Measurements from ENCODE around the gene ECI1. TPM values are rescaled to one million over a fixed set of nuclear protein-coding genes. Genes with fewer than 3 reads are reported as not detected.

The ECI1 gene
- total RNA-seq, 1 experiment from 2014 or later, result 140 TPM

DNA sequence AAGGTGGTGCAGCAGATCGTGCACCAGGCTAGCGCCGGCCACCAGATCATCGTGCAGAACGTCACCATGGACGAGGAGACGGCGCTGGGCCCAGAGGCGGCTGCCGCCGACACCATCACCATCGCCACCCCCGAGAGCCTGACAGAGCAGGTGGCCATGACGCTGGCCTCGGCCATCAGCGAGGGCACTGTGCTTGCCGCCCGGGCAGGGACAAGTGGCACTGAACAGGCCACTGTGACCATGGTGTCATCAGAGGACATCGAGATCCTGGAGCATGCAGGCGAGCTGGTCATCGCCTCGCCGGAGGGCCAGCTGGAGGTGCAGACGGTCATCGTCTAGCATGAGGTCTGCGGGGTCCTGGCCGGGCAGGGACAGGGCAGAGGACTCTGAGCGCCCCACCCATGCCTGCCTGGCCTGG, 16.1 kb downstream of the ECI1 start:
- peaks cover 3% of the 10 kb centered on the region in 2 experiments; a peak in 1 of 4 replicates for H3K36me3 ChIP-seq (ENCODE audit: control insufficient read depth in 1 of 2, insufficient read depth in 2 of 2, low read length in 2 of 2)
- no peak overlapping the region for H3K9ac ChIP-seq (ENCODE audit: low read length)
- intact Hi-C loops (cut with micrococcal nuclease), result no loop called here
- no peak overlapping the region for H3K4me2 ChIP-seq (ENCODE audit: low read length)
- H3K27me3 ChIP-seq (ENCODE audit: insufficient read depth, low read length), result no peaks in the 10 kb centered on the region
- RAD21 ChIA-PET (ENCODE audit: low non-redundant PET in 1 of 2, low total read pairs in 2 of 2, uncharacterized antibody in 2 of 2, unreplicated experiment in 2 of 2), result no interaction called here
- POLR2A ChIA-PET, result interaction anchor here (1.2 kb wide), 1 partner anchor 16 kb away, joined by 3 read pairs; the partner anchor contains the start of gene ECI1
- no peak overlapping the region; the same call in 1 of the 2 replicates for H3K27ac ChIP-seq (ENCODE audit: low read depth, low read length)
- no peaks in the 10 kb centered on the region for H3K79me2 ChIP-seq (ENCODE audit: insufficient read depth, low read length)
- CTCF ChIA-PET, result no interaction called here
- no peaks in the 10 kb centered on the region for H3K9me3 ChIP-seq (ENCODE audit: control insufficient read depth in 1 of 2, insufficient read depth in 1 of 2, low read depth in 1 of 2, low read length in 2 of 2)
- H3K9me2 ChIP-seq (ENCODE audit: insufficient read depth), result no peaks in the 10 kb centered on the region
- H4K20me1 ChIP-seq (ENCODE audit: insufficient read depth), result no peaks in the 10 kb centered on the region
- ATAC-seq (no peak), DNase-seq (ENCODE audit: low read depth, low spot score) (no peak)
- TF ChIP-seq SRF (IDR thresholded peaks at IDR 0.05; ENCODE audit: low read depth), result no peak
- no TSS peak for BruUV-seq (replicated peaks)
- H2AFZ ChIP-seq (ENCODE audit: low read depth, low read length, poor library complexity, severe bottlenecking), result no peak overlapping the region
- H3K4me1 ChIP-seq (ENCODE audit: control insufficient read depth in 1 of 2, insufficient read depth in 2 of 2, low read length in 2 of 2), result peaks cover 0 to 14% of the 10 kb centered on the region in 2 experiments; a peak in 2 of 4 replicates
- no peak overlapping the region for H3K4me3 ChIP-seq (replicated peaks in 1 of 2; ENCODE audit: low read depth in 1 of 2, low read length in 2 of 2)

DNA sequence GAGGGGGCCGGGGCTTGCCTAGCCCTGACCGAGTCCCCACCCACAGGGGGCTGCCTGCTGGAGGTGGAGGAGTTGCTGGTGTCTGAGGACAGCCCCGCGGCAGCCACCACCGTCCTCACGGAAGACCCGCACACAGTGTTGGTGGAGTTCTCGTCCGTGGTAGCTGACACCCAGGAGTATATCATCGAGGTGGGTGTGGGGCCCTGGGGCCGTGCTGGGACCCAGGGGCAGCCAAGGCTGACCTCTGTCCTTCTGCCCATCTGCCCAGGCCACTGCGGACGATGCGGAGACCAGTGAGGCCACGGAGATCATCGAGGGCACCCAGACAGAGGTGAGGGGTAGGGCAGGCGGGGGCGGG, 16.6 kb downstream of the ECI1 start:
- TF ChIP-seq, protein P1, sequence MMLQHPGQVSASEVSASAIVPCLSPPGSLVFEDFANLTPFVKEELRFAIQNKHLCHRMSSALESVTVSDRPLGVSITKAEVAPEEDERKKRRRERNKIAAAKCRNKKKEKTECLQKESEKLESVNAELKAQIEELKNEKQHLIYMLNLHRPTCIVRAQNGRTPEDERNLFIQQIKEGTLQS (IDR thresholded peaks at IDR 0.05), result no peak
- TF ChIP-seq JUND (IDR thresholded peaks at IDR 0.05), result no peak
- TF ChIP-seq ELF1 (IDR thresholded peaks at IDR 0.05; ENCODE audit: borderline replicate concordance, low read depth), result no peak
- no peak for TF ChIP-seq POLR2A (IDR thresholded peaks at IDR 0.05; ENCODE audit: borderline replicate concordance, extremely low read depth, insufficient read depth, insufficient read length)
- no peak for TF ChIP-seq SRF (IDR thresholded peaks at IDR 0.05; ENCODE audit: low read depth)
- TF ChIP-seq EZH2phosphoT487 (IDR thresholded peaks at IDR 0.05; ENCODE audit: borderline replicate concordance), result no peak
- TF ChIP-seq RAD21 (IDR thresholded peaks at IDR 0.05; ENCODE audit: low read depth), result no peak
- no peak for TF ChIP-seq SP1 (IDR thresholded peaks at IDR 0.05; ENCODE audit: low read depth)
- no peak for TF ChIP-seq TCF7L2 (IDR thresholded peaks at IDR 0.05; ENCODE audit: borderline replicate concordance, extremely low read depth, insufficient read depth, insufficient read length)
- TF ChIP-seq, protein P2, sequence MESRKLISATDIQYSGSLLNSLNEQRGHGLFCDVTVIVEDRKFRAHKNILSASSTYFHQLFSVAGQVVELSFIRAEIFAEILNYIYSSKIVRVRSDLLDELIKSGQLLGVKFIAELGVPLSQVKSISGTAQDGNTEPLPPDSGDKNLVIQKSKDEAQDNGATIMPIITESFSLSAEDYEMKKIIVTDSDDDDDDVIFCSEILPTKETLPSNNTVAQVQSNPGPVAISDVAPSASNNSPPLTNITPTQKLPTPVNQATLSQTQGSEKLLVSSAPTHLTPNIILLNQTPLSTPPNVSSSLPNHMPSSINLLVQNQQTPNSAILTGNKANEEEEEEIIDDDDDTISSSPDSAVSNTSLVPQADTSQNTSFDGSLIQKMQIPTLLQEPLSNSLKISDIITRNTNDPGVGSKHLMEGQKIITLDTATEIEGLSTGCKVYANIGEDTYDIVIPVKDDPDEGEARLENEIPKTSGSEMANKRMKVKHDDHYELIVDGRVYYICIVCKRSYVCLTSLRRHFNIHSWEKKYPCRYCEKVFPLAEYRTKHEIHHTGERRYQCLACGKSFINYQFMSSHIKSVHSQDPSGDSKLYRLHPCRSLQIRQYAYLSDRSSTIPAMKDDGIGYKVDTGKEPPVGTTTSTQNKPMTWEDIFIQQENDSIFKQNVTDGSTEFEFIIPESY (IDR thresholded peaks at IDR 0.05; ENCODE audit: extremely low read depth, insufficient replicate concordance, low read length), result no peak
- TF ChIP-seq CEBPB (IDR thresholded peaks at IDR 0.05; ENCODE audit: low read depth), result no peak
- no peak for TF ChIP-seq SIN3A (IDR thresholded peaks at IDR 0.05; ENCODE audit: low read depth)
- TF ChIP-seq, protein P3, sequence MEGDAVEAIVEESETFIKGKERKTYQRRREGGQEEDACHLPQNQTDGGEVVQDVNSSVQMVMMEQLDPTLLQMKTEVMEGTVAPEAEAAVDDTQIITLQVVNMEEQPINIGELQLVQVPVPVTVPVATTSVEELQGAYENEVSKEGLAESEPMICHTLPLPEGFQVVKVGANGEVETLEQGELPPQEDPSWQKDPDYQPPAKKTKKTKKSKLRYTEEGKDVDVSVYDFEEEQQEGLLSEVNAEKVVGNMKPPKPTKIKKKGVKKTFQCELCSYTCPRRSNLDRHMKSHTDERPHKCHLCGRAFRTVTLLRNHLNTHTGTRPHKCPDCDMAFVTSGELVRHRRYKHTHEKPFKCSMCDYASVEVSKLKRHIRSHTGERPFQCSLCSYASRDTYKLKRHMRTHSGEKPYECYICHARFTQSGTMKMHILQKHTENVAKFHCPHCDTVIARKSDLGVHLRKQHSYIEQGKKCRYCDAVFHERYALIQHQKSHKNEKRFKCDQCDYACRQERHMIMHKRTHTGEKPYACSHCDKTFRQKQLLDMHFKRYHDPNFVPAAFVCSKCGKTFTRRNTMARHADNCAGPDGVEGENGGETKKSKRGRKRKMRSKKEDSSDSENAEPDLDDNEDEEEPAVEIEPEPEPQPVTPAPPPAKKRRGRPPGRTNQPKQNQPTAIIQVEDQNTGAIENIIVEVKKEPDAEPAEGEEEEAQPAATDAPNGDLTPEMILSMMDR (IDR thresholded peaks at IDR 0.05 in 2 of 3, conservative IDR thresholded peaks at IDR 0.05 in 1 of 3; ENCODE audit: borderline replicate concordance in 1 of 3, insufficient read depth in 1 of 3, low read depth in 2 of 3, low read length in 2 of 3), result no peak
- intact Hi-C loops (cut with micrococcal nuclease), result no loop called here
- POLR2A ChIA-PET, result interaction anchor here (1.2 kb wide), 1 partner anchor 17 kb away, joined by 3 read pairs; the partner anchor contains the start of gene ECI1

More for the DNA sequence above, 16.6 kb downstream of the ECI1 start:
- Histone ChIP-seq H2AFZ (ENCODE audit: low read depth, low read length, poor library complexity, severe bottlenecking) (no peak overlapping the region), H3K27me3 (ENCODE audit: insufficient read depth, low read length) (no peaks in the 10 kb centered on the region), H3K9ac (ENCODE audit: low read length) (no peak overlapping the region), H3K9me3 (ENCODE audit: control insufficient read depth in 1 of 2, insufficient read depth in 1 of 2, low read depth in 1 of 2, low read length in 2 of 2) (no peaks in the 10 kb centered on the region), H4K20me1 (ENCODE audit: insufficient read depth) (no peaks in the 10 kb centered on the region), H3K79me2 (ENCODE audit: insufficient read depth, low read length) (peaks cover 3% of the 10 kb centered on the region; the same call in 1 of the 2 replicates), H3K9me2 (ENCODE audit: insufficient read depth) (no peaks in the 10 kb centered on the region), H3K4me1 (ENCODE audit: control insufficient read depth in 1 of 2, insufficient read depth in 2 of 2, low read length in 2 of 2) (peaks cover 0 to 14% of the 10 kb centered on the region in 2 experiments; a peak in 2 of 4 replicates), H3K4me2 (ENCODE audit: low read length) (no peak overlapping the region), H3K4me3 (replicated peaks in 1 of 2; ENCODE audit: low read depth in 1 of 2, low read length in 2 of 2) (no peak overlapping the region), H3K27ac (ENCODE audit: low read depth, low read length) (no peak overlapping the region), H3K36me3 (ENCODE audit: control insufficient read depth in 1 of 2, insufficient read depth in 2 of 2, low read length in 2 of 2) (peaks cover 5 to 6% of the 10 kb centered on the region in 2 experiments; a peak in 2 of 4 replicates)
- no peak for DNase-seq (ENCODE audit: low read depth, low spot score)
- CTCF ChIA-PET, result no interaction called here
- no peak for ATAC-seq
- BruUV-seq (replicated peaks), result no TSS peak
- RAD21 ChIA-PET (ENCODE audit: low non-redundant PET in 1 of 2, low total read pairs in 2 of 2, uncharacterized antibody in 2 of 2, unreplicated experiment in 2 of 2), result no interaction called here

Measured in HCT116 (cell line).